Lower lobe of right lung (tissue), 2 donors: ENCODE data around the gene NRM. TPM values are rescaled to one million over a fixed set of nuclear protein-coding genes. Genes with fewer than 3 reads are reported as not detected.

Experiments
- ATAC-seq, 2 donors: fragments of 200-7000 bp; cut with Tn5 transposase; one replicate each; pipeline ENCODE4 v1.9.1; 2020 to 2022; ENCODE audit warnings: mild to moderate bottlenecking in 2 of 2, moderate library complexity in 2 of 2
- DNase-seq: peaks from one replicate; pipeline ENCODE4 v3.0.0-alpha.2; 2020
- H3K27ac ChIP-seq: fragments of 200-600 bp; one replicate; pipeline ENCODE4 v1.8.0; 2022
- H3K27me3 ChIP-seq: fragments of 200-600 bp; one replicate; pipeline ENCODE4 v1.8.0; 2022; ENCODE audit warnings: low read depth
- H3K36me3 ChIP-seq: fragments of 200-600 bp; one replicate; pipeline ENCODE4 v1.8.0; 2022; ENCODE audit warnings: mild to moderate bottlenecking
- H3K4me1 ChIP-seq: fragments of 200-600 bp; one replicate; pipeline ENCODE4 v1.8.0; 2022
- H3K4me3 ChIP-seq: fragments of 200-600 bp; one replicate; pipeline ENCODE4 v1.8.0; 2022; ENCODE audit warnings: mild to moderate bottlenecking
- H3K9me3 ChIP-seq: fragments of 200-600 bp; one replicate; pipeline ENCODE4 v1.8.0; 2022
- intact Hi-C: fragments of 100-400 bp; cut with DNase I; formaldehyde crosslinking; loops from one replicate; pipeline ENCODE4 v1.11.0; 2022
- total RNA-seq: library from RNA; stranded (reverse); fragmentation: NEBNext Ultra II Directional; extraction: Animal tissue kit (Norgen Biotek cat#: 25700); gene quantifications from one replicate; pipeline ENCODE4 v1.2.1, GENCODE V29; 2021
- TF ChIP-seq, protein P1 (sequence below): fragments of 200-600 bp; IDR thresholded peaks from one replicate; pipeline ENCODE4 v1.8.0; 2022; ENCODE audit warnings: antibody characterized with exemption, mild to moderate bottlenecking
- donor health status: DM: no; HTN: yes; CAD: no; lungs with severe emphysema.

NRM gene
- total RNA-seq, 1 donor from 2014 or later = 10.0 TPM

DNA sequence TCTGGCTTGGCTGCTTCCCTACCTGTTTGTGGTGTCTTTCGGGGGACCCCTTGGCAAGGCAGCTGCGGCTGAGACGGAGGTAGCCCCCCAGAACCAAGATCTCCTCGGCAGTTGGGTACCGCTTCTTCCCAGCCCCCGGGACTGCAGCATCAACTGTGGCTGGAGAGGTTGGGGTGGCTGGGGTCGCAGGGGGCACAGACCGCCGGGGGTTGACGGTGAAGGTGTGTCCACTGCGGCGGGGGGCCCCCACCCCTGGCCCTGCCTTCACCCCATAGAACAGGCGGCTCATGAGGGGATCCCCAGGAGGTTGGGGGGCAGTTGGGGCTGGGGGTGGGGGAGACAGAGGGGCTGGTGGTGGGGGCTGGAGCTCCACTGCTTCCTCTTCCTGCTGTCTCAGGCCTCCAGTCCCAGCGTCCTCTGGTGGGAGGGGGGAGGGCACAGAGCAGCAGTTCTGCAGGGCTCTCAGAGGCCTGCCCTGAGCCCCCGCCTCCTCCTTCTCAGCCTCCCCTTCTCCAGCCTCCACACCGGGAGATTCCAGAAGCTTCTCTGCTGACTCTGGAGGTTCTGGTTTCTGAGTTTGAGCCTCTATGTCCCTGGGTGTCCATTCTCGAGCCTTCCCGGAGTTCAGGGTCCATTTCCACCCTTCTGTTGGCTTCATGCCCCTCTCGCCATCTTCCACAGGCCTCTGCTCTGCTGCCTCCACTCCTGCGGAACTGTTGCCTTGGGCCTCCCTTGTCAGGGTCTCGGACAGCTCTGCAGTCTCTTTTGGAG is 6.2 kb downstream of the NRM start:
- Histone ChIP-seq H3K4me1 (peaks cover 62% of the 10 kb centered on the region), H3K27ac (peak overlapping the region; percentile 89), H3K27me3 (no peaks in the 10 kb centered on the region), H3K4me3 (peak overlapping the region; percentile 81), H3K9me3 (no peaks in the 10 kb centered on the region), H3K36me3 (peaks cover 13% of the 10 kb centered on the region)
- ATAC-seq = no peak
- TF ChIP-seq, protein P1, sequence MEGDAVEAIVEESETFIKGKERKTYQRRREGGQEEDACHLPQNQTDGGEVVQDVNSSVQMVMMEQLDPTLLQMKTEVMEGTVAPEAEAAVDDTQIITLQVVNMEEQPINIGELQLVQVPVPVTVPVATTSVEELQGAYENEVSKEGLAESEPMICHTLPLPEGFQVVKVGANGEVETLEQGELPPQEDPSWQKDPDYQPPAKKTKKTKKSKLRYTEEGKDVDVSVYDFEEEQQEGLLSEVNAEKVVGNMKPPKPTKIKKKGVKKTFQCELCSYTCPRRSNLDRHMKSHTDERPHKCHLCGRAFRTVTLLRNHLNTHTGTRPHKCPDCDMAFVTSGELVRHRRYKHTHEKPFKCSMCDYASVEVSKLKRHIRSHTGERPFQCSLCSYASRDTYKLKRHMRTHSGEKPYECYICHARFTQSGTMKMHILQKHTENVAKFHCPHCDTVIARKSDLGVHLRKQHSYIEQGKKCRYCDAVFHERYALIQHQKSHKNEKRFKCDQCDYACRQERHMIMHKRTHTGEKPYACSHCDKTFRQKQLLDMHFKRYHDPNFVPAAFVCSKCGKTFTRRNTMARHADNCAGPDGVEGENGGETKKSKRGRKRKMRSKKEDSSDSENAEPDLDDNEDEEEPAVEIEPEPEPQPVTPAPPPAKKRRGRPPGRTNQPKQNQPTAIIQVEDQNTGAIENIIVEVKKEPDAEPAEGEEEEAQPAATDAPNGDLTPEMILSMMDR = no peak
- peak; percentile 80 for DNase-seq
- intact Hi-C loops = no loop called here

DNA sequence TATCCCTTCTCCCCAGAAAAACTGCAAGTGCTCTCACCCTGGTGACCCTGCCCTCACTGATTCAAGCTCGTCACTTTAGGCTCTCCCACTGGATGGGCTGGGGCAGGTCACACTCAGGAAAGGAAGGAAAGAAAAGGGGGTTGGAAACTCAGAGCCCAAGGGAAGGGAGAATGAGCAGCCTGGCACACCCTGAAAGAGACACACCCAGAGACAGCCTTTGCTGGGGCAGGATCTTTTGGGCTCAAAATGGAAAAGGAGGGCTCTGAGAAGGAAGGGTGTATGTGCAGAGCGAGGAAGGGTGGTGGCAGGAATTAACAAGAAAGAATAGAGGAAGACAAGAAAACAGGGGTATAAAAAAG is 6.8 kb downstream of the NRM start:
- Histone ChIP-seq H3K4me1 (peaks cover 62% of the 10 kb centered on the region), H3K36me3 (peaks cover 18% of the 10 kb centered on the region), H3K27me3 (no peaks in the 10 kb centered on the region), H3K4me3 (peak overlapping the region; percentile 81), H3K9me3 (no peaks in the 10 kb centered on the region), H3K27ac (peak overlapping the region; percentile 89)
- TF ChIP-seq, protein P1 = no peak
- intact Hi-C loops = no loop called here
- ATAC-seq (no peak), DNase-seq (no peak)

DNA sequence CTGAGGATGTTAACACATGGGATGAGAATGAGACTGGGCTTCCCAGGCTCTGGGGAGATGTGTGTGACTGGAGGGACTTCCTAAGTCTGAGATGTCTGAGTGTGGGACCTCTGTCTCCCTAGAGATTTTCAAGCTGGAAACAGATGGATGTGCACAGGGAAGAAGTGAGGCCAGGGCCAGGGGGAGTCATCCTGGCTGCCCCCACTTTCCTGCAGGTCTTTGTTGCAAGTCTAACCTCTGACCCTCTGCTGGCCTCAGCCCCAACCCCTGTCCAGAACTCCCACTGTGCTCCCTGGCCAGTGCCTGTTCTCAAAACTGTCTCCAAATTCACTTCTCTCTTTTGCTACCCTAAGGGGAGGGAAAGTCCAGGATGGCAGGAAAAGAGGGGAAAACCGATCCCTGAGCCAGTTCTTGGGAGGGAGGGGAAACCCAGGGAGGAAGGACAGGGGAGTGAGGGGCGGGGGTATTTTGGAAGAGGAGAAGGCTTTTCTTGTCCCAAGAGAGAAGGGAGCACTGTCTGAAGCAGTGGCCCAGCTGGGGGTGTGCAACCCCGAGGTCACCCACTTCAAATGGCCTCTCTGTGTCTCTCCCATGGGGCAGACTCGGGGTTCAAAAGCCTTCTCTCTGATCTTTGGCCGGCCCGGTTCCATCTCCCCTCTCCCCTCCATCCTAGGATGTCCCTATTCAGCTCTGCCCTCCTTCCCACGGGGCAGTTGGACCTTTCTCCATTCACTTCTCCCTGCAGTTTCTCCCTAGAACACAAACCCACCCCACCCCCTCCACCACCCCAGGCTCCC is 7.4 kb downstream of the NRM start:
- peaks cover 61% of the 10 kb centered on the region for H3K4me1 ChIP-seq
- peak overlapping the region; percentile 89 for H3K27ac ChIP-seq
- peaks cover 24% of the 10 kb centered on the region for H3K36me3 ChIP-seq
- no peak for DNase-seq
- no peak for ATAC-seq
- H3K27me3 ChIP-seq = no peaks in the 10 kb centered on the region
- peak overlapping the region; percentile 81 for H3K4me3 ChIP-seq
- no peaks in the 10 kb centered on the region for H3K9me3 ChIP-seq
- TF ChIP-seq, protein P1 = no peak
- intact Hi-C loops = no loop called here

DNA sequence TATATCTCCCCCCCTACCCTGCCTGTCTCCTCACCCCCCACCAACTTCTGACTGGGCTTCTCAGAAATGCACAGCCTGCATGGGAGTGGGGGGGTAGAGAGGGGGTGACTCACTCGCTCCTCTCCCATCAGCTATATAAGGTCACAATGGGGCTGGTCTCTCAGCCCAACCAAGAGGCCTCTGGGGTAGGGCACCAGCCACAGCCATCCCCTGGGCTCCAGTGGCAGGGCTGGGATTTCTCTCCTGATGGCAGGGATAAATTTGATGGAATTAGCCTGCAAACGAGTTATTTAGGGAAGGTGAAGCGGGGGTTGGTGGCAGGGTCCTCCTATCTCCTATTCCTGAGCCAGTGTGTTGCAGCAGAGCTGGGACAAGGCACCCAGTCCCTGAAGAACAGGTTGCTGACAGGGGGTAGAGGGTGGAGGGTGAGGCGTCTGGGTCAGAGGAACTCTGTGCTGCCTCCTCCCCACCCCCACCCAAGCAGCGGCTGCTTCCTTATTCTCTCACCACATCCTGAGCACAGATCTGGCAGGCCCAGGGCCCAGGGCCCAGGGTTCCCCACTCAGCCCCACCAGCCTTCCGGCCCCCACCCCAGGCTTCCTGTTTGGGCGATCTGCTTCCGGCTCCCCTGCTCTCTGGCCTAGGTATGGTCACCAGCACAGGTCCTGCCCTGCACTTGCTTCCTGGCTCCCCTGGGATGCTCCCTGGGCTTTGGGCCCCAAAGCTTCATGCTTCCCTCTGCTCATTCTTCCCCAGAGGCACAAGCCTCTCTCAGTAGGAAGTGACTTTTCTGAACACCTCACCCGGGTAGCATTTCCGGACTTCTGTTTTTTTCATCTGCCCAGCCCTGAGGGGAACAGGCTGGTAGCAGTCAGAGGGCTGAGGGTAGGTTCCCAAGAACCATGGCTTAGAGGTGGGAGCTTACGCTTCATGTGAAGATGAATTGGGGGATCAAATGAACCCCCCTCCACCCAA is 8.4 kb downstream of the NRM start:
- H3K36me3 ChIP-seq = peaks cover 33% of the 10 kb centered on the region
- H3K4me3 ChIP-seq = peak overlapping the region; percentile 81
- no peaks in the 10 kb centered on the region for H3K9me3 ChIP-seq
- peak overlapping the region; percentile 89 for H3K27ac ChIP-seq
- no peaks in the 10 kb centered on the region for H3K27me3 ChIP-seq
- H3K4me1 ChIP-seq = peaks cover 53% of the 10 kb centered on the region
- TF ChIP-seq, protein P1 = no peak
- ATAC-seq (peak; percentile 56 to 77), DNase-seq (peak; percentile 91)
- intact Hi-C loops = no loop called here

DNA sequence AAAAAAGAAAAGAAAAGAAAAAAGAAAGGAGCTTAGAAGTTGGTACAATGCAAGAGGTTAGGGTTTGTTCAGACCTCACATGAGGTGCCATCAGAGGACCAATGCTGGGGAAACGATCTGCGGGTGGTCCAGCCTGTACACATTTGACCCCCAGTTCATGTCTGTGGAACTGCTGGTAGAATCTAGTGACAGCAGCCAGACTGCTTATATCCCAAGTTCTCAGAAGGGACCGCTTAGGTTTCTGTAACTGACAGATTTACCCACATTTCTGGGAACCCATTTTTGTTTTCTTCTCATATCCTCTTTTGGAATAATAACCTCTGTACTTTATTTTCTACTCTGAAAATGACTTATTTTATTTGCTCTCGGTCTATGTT is 9.0 kb downstream of the NRM start:
- DNase-seq (no peak), ATAC-seq (no peak)
- H3K4me3 ChIP-seq = peak overlapping the region; percentile 81
- peaks cover 53% of the 10 kb centered on the region for H3K4me1 ChIP-seq
- H3K9me3 ChIP-seq = no peaks in the 10 kb centered on the region
- H3K36me3 ChIP-seq = peaks cover 40% of the 10 kb centered on the region
- TF ChIP-seq, protein P1 = no peak
- peak overlapping the region; percentile 89 for H3K27ac ChIP-seq
- no peaks in the 10 kb centered on the region for H3K27me3 ChIP-seq
- intact Hi-C loops = no loop called here
